H1 (cell line): ENCODE results near the gene HBA2. TPM values are rescaled to one million over a fixed set of nuclear protein-coding genes. Genes with fewer than 3 reads are reported as not detected.

Experiments
- CEBPB ChIP-seq: IDR thresholded peaks from 2 replicates; pipeline ENCODE4 v1.6.1; 2012; ENCODE audit warnings: low read depth, low read length
- CTCF ChIP-seq, 3 experiments: IDR thresholded peaks; 1 replicate in 2 of 3; 2 replicates in 1 of 3; pipeline versions ENCODE4 v1.5.1 to v1.6.1; 2011; ENCODE audit warnings: low read length in 3 of 3, mild to moderate bottlenecking in 3 of 3, inconsistent platforms in 2 of 3, low read depth in 1 of 3, moderate library complexity in 1 of 3; ENCODE audit not compliant: insufficient read depth in 1 of 3; ENCODE audit errors: control extremely low read depth in 1 of 3
- FOSL1 ChIP-seq: IDR thresholded peaks from 2 replicates; pipeline ENCODE4 v1.6.1; 2011; ENCODE audit warnings: mild to moderate bottlenecking, low read depth, low read length, moderate library complexity; ENCODE audit not compliant: insufficient read depth
- GABPA ChIP-seq: IDR thresholded peaks from 2 replicates; pipeline ENCODE4 v1.6.1; 2011; ENCODE audit warnings: mild to moderate bottlenecking, low read length, moderate library complexity, borderline replicate concordance; ENCODE audit not compliant: insufficient read depth
- HDAC2 ChIP-seq, 2 experiments: fragments of 300-600 bp in 1 of 2; sonication (generic) in 1 of 2; IDR thresholded peaks; 2 replicates each; pipeline ENCODE4 v1.6.1; 2011 to 2012; ENCODE audit warnings: low read depth in 2 of 2, low read length in 2 of 2, mild to moderate bottlenecking in 2 of 2, moderate library complexity in 2 of 2, borderline replicate concordance in 1 of 2, inconsistent platforms in 1 of 2
- JUND ChIP-seq: IDR thresholded peaks from 2 replicates; pipeline ENCODE4 v1.6.1; 2011; ENCODE audit warnings: mild to moderate bottlenecking, improper control_type of control experiment, low read length
- KDM4A ChIP-seq: IDR thresholded peaks from one replicate; pipeline ENCODE4 v1.7.1; 2012; ENCODE audit warnings: low read depth, mild to moderate bottlenecking, moderate library complexity, low read length, inconsistent platforms; ENCODE audit not compliant: severe bottlenecking
- KDM5A ChIP-seq: fragments of 200-600 bp; IDR thresholded peaks from 2 replicates; pipeline ENCODE4 v1.7.1; 2012; ENCODE audit warnings: mild to moderate bottlenecking, low read length, inconsistent platforms, mixed read lengths
- RFX5 ChIP-seq: IDR thresholded peaks from 2 replicates; pipeline ENCODE4 v1.6.1; 2011; ENCODE audit warnings: low read depth, low read length, improper control_type of control experiment, borderline replicate concordance
- RNF2 ChIP-seq: fragments of 200-900, 300-1000 bp; sonication (generic); IDR thresholded peaks from 2 replicates; pipeline ENCODE4 v1.7.1; 2016; ENCODE audit warnings: borderline replicate concordance, low read depth, mild to moderate bottlenecking, antibody characterized with exemption, low read length; ENCODE audit not compliant: poor library complexity, severe bottlenecking; ENCODE audit errors: missing control alignments
- SAP30 ChIP-seq: fragments of 300-600 bp; sonication (generic); IDR thresholded peaks from 2 replicates; pipeline ENCODE4 v1.7.1; 2012; ENCODE audit warnings: low read length, moderate library complexity, mild to moderate bottlenecking, inconsistent platforms; ENCODE audit not compliant: insufficient read depth, insufficient replicate concordance
- SIRT6 ChIP-seq: IDR thresholded peaks from one replicate; pipeline ENCODE4 v1.7.1; 2012; ENCODE audit warnings: low read length, inconsistent platforms
- TEAD4 ChIP-seq: IDR thresholded peaks from 2 replicates; pipeline ENCODE4 v1.6.1; 2012; ENCODE audit warnings: low read depth, low read length, inconsistent platforms, mixed read lengths
- polyA plus RNA-seq, 7 experiments: library from polyadenylated mRNA; depleted of rRNA in 3 of 7; stranded (reverse) in 5 of 7; unstranded in 2 of 7; fragments of >200 nt in 5 of 7; fragments of 200-250 nt in 2 of 7; gene quantifications; 1 replicate in 5 of 7; 2 replicates in 1 of 7; 4 replicates in 1 of 7; pipeline versions ENCODE4 v1.2.1 to v1.2.3, GENCODE V29; 2011 to 2013; ENCODE audit warnings: missing spikeins in 2 of 7, mixed read lengths in 2 of 7
- total RNA-seq: library from RNA; stranded (reverse); fragmentation: NEBNext Ultra II Directional; extraction: Animal tissue kit (Norgen Biotek cat#: 25700); gene quantifications from 2 replicates; pipeline ENCODE4 v1.2.1, GENCODE V29; 2021

The HBA2 gene
- total and polyA plus RNA-seq, 2 of the 8 experiments (the other 6 are each of a cell fraction or from before 2014, with no cell fraction given) = 6.1 TPM; not detected in 1

GRCh38 chr16:180101-180675, 7.5 kb downstream of the HBA2 start, which contains the start of gene HBQ1 (continued):
- TF ChIP-seq GABPA = peak; percentile 64; the same call in 1 of the 2 replicates
- TF ChIP-seq SIRT6 = no peak
- no peak for TF ChIP-seq CEBPB
- TF ChIP-seq FOSL1 = no peak
- TF ChIP-seq HDAC2 (IDR thresholded peaks at IDR 0.05; ENCODE audit: borderline replicate concordance in 1 of 2, low read depth in 2 of 2, low read length in 2 of 2) = peak in 1 of 2 experiments; percentile 54; a peak in 1 of 4 replicates
- no peak for TF ChIP-seq SAP30
- TF ChIP-seq JUND = no peak
- TF ChIP-seq TEAD4 = no peak
- TF ChIP-seq RFX5 = no peak
- no peak for TF ChIP-seq RNF2
- no peak for TF ChIP-seq KDM5A
- peak; percentile 68 to 81 (median 71) for TF ChIP-seq CTCF (IDR thresholded peaks at IDR 0.05; ENCODE audit: control extremely low read depth in 1 of 3, insufficient read depth in 1 of 3, low read depth in 1 of 3, low read length in 3 of 3)
- peak; percentile 16 for TF ChIP-seq KDM4A
- TF ChIP-seq, all 59 proteins: peak for 8
